GM12878 (cell line): ENCODE data around the gene BBC3.

ENCODE experiments used
- CEBPB ChIP-seq, 2 experiments: fragments of 150-350 bp in 1 of 2; IDR thresholded peaks; 2 replicates each; pipeline ENCODE4 v1.6.1; 2012 to 2014; ENCODE audit warnings: low read depth in 2 of 2, low read length in 2 of 2, borderline replicate concordance in 1 of 2, inconsistent platforms in 1 of 2
- CHD2 ChIP-seq: IDR thresholded peaks from 2 replicates; pipeline ENCODE4 v1.6.1; 2011; ENCODE audit warnings: low read depth, low read length, improper control_type of control experiment, borderline replicate concordance
- EGR1 ChIP-seq, 2 experiments: IDR thresholded peaks; 1 replicate in 1 of 2; 2 replicates in 1 of 2; pipeline ENCODE4 v1.6.1; 2011 to 2012; ENCODE audit warnings: low read depth in 2 of 2, low read length in 2 of 2, borderline replicate concordance in 1 of 2, mild to moderate bottlenecking in 1 of 2, moderate library complexity in 1 of 2
- GABPA ChIP-seq: IDR thresholded peaks from 2 replicates; pipeline ENCODE4 v1.6.1; 2014; ENCODE audit warnings: antibody characterized with exemption, low read depth, mild to moderate bottlenecking, inconsistent platforms
- POLR2AphosphoS5 ChIP-seq: IDR thresholded peaks from 2 replicates; pipeline ENCODE4 v1.6.1; 2011; ENCODE audit warnings: mild to moderate bottlenecking, low read length, inconsistent platforms
- TF ChIP-seq, protein P1 (sequence below): fragments of 450-650 bp; IDR thresholded peaks from 2 replicates; pipeline ENCODE4 v1.6.1; 2017; ENCODE audit warnings: mild to moderate bottlenecking, moderate library complexity
- TF ChIP-seq, protein P2 (sequence below): IDR thresholded peaks from 2 replicates; pipeline ENCODE4 v1.6.1; 2012; ENCODE audit warnings: mild to moderate bottlenecking, low read depth, low read length

DNA sequence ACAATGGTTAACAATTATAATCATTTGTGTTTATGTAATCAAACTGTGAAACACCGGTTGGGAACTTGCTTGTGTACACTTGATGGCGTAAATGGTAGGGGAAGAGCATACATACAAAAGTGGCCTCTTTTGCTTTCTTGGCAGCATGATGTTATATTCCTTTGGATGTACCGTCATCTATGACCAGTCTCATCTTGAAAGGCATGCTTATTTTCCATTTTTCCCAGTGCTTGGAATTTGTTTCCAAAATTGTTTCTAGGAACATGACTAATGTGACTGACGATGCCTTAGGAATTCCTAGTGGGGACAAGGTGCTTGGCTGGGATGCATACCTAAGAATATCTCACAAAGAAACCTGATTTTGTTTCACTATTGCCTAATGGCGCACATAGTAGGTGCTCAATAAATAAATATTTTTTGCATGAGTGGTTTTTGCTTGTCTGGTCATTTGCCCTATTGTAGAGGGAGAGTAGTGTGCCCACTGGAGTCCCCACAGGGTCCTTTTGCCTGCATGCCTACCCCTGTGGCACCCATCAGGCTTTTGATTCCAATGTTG is 54.9 kb downstream of the BBC3 start:
- TF ChIP-seq POLR2AphosphoS5 (no peak), CEBPB (IDR thresholded peaks at IDR 0.05; ENCODE audit: borderline replicate concordance in 1 of 2, low read depth in 2 of 2, low read length in 2 of 2) (no peak), EGR1 (IDR thresholded peaks at IDR 0.05; ENCODE audit: borderline replicate concordance in 1 of 2, low read depth in 2 of 2, low read length in 2 of 2) (no peak), CHD2 (no peak), GABPA (no peak)
- TF ChIP-seq, protein P1, sequence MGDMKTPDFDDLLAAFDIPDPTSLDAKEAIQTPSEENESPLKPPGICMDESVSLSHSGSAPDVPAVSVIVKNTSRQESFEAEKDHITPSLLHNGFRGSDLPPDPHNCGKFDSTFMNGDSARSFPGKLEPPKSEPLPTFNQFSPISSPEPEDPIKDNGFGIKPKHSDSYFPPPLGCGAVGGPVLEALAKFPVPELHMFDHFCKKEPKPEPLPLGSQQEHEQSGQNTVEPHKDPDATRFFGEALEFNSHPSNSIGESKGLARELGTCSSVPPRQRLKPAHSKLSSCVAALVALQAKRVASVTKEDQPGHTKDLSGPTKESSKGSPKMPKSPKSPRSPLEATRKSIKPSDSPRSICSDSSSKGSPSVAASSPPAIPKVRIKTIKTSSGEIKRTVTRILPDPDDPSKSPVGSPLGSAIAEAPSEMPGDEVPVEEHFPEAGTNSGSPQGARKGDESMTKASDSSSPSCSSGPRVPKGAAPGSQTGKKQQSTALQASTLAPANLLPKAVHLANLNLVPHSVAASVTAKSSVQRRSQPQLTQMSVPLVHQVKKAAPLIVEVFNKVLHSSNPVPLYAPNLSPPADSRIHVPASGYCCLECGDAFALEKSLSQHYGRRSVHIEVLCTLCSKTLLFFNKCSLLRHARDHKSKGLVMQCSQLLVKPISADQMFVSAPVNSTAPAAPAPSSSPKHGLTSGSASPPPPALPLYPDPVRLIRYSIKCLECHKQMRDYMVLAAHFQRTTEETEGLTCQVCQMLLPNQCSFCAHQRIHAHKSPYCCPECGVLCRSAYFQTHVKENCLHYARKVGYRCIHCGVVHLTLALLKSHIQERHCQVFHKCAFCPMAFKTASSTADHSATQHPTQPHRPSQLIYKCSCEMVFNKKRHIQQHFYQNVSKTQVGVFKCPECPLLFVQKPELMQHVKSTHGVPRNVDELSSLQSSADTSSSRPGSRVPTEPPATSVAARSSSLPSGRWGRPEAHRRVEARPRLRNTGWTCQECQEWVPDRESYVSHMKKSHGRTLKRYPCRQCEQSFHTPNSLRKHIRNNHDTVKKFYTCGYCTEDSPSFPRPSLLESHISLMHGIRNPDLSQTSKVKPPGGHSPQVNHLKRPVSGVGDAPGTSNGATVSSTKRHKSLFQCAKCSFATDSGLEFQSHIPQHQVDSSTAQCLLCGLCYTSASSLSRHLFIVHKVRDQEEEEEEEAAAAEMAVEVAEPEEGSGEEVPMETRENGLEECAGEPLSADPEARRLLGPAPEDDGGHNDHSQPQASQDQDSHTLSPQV = no peak
- TF ChIP-seq, protein P2, sequence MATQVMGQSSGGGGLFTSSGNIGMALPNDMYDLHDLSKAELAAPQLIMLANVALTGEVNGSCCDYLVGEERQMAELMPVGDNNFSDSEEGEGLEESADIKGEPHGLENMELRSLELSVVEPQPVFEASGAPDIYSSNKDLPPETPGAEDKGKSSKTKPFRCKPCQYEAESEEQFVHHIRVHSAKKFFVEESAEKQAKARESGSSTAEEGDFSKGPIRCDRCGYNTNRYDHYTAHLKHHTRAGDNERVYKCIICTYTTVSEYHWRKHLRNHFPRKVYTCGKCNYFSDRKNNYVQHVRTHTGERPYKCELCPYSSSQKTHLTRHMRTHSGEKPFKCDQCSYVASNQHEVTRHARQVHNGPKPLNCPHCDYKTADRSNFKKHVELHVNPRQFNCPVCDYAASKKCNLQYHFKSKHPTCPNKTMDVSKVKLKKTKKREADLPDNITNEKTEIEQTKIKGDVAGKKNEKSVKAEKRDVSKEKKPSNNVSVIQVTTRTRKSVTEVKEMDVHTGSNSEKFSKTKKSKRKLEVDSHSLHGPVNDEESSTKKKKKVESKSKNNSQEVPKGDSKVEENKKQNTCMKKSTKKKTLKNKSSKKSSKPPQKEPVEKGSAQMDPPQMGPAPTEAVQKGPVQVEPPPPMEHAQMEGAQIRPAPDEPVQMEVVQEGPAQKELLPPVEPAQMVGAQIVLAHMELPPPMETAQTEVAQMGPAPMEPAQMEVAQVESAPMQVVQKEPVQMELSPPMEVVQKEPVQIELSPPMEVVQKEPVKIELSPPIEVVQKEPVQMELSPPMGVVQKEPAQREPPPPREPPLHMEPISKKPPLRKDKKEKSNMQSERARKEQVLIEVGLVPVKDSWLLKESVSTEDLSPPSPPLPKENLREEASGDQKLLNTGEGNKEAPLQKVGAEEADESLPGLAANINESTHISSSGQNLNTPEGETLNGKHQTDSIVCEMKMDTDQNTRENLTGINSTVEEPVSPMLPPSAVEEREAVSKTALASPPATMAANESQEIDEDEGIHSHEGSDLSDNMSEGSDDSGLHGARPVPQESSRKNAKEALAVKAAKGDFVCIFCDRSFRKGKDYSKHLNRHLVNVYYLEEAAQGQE = no peak
